ENCODE data around the gene PSMD1.

PSMD1 gene

DNA sequence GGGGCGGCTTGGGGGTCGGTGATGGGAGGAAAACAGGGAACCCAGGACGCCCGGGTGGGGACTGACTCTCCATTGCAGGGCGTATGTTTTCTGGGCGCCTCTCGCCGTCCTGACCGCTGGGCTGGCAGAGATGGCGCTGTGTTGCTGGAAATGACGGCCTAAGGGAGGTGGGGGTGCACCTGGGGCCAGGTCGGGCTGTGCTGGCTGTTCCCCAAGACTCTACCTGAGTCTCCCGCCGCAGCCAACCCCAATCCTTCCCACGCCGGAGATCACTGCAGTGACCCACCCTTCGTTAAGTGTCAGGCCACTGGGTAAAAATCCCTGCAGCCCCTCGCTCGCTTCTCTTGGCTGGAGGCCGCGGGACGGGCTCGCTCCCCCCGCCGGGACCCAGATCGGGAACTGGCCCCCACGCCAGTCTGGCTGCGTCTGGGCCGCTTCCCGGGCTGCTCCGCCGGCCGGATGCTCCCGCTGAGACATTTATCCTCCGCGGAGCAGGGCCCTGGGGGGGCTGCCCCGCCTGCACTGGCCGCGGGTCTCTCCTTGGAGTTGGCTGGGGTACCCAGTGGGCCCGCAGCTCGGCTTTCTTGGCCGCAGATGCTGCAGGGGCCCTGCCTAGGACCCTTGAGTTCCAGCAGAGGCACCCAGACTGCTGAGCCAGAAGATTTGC, 134.0 kb downstream of the PSMD1 start:
- TF ChIP-seq SIN3A (IDR thresholded peaks at IDR 0.05; ENCODE audit: borderline replicate concordance, insufficient read depth, low read length) (no peak), POLR2AphosphoS5 (IDR thresholded peaks at IDR 0.05; ENCODE audit: low read depth, low read length) (no peak), TAF1 (IDR thresholded peaks at IDR 0.05; ENCODE audit: borderline replicate concordance, insufficient read depth, low read length) (no peak)
- TF ChIP-seq, protein P1, sequence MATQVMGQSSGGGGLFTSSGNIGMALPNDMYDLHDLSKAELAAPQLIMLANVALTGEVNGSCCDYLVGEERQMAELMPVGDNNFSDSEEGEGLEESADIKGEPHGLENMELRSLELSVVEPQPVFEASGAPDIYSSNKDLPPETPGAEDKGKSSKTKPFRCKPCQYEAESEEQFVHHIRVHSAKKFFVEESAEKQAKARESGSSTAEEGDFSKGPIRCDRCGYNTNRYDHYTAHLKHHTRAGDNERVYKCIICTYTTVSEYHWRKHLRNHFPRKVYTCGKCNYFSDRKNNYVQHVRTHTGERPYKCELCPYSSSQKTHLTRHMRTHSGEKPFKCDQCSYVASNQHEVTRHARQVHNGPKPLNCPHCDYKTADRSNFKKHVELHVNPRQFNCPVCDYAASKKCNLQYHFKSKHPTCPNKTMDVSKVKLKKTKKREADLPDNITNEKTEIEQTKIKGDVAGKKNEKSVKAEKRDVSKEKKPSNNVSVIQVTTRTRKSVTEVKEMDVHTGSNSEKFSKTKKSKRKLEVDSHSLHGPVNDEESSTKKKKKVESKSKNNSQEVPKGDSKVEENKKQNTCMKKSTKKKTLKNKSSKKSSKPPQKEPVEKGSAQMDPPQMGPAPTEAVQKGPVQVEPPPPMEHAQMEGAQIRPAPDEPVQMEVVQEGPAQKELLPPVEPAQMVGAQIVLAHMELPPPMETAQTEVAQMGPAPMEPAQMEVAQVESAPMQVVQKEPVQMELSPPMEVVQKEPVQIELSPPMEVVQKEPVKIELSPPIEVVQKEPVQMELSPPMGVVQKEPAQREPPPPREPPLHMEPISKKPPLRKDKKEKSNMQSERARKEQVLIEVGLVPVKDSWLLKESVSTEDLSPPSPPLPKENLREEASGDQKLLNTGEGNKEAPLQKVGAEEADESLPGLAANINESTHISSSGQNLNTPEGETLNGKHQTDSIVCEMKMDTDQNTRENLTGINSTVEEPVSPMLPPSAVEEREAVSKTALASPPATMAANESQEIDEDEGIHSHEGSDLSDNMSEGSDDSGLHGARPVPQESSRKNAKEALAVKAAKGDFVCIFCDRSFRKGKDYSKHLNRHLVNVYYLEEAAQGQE (IDR thresholded peaks at IDR 0.05; ENCODE audit: insufficient read depth in 1 of 2, low read depth in 2 of 2, low read length in 2 of 2): no peak

DNA sequence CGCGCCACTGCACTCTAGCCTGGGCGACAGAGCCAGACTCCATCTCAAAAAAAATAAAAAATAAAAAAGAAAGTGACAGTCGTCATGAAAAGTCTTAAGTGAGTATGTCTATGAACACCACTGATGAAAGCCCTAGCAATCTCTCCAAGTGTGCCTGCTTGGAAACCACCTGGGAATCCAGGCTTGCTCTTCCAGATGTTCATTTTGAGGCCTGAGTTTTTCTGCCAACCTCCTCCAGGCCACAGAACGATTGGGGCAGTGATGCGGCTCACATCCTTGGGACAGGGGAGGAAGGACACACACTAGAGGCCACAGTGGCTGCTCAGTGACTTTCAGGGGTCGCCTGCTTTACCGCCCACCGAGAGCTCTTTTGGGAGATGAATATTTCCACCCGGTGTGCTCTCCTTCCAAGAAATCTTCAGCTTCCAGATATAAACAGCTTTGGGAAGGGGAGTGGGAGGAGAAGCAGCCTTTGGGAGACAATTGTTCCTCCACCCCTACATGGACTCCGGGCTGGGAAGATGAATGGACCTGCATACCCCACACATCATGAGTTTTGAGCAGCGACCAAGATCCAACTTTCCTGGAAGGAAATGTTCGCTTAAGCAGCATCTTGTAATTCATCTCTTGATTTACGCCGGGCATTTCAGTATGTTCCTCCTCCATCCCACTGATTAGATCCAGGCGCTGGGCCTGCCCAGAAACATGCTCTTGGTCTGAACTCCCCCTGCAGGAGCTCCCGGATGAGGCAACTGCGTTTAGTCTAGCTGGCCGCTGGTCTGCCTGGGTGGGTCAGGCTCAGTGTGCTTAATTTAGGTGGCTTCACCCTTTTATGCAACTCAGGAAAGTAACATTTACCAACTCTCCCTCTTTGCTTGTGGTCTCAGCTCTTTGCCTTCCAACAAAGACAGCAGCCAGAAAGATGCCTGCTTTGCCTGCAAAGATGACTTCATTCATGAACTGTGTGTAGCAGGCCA, 135.5 kb downstream of the PSMD1 start:
- TF ChIP-seq, protein P1 (IDR thresholded peaks at IDR 0.05; ENCODE audit: insufficient read depth in 1 of 2, low read depth in 2 of 2, low read length in 2 of 2): no peak
- TF ChIP-seq TAF1 (IDR thresholded peaks at IDR 0.05; ENCODE audit: borderline replicate concordance, insufficient read depth, low read length) (no peak), FOXP2 (optimal IDR thresholded peaks at IDR 0.05; ENCODE audit: borderline replicate concordance, extremely low read depth, extremely low read length, insufficient read depth) (no peak), POLR2AphosphoS5 (IDR thresholded peaks at IDR 0.05; ENCODE audit: low read depth, low read length) (no peak), SIN3A (IDR thresholded peaks at IDR 0.05; ENCODE audit: borderline replicate concordance, insufficient read depth, low read length) (no peak)

DNA sequence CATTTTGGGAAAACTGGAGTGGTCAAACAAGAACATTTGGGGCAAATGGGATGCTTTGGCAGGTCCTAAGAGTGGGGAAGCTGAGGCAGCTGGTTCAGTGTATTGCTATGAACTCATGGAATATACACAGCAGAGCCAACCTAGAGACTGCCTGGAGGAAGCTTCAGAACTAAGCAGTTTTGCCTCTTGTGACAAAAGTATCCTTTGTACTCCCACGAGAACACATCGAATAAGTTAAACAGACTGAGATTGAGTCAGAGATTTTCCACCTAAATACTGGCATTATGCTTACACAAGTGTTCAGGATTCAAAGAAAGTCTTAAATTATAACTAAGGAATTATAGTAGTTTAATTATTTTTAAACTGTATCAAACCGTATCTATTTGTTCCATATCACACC, 136.5 kb downstream of the PSMD1 start:
- TF ChIP-seq FOXP2 (optimal IDR thresholded peaks at IDR 0.05; ENCODE audit: borderline replicate concordance, extremely low read depth, extremely low read length, insufficient read depth) (no peak), SIN3A (IDR thresholded peaks at IDR 0.05; ENCODE audit: borderline replicate concordance, insufficient read depth, low read length) (no peak), TAF1 (IDR thresholded peaks at IDR 0.05; ENCODE audit: borderline replicate concordance, insufficient read depth, low read length) (no peak), POLR2AphosphoS5 (IDR thresholded peaks at IDR 0.05; ENCODE audit: low read depth, low read length) (no peak)
- TF ChIP-seq, protein P1 (IDR thresholded peaks at IDR 0.05; ENCODE audit: insufficient read depth in 1 of 2, low read depth in 2 of 2, low read length in 2 of 2): no peak

DNA sequence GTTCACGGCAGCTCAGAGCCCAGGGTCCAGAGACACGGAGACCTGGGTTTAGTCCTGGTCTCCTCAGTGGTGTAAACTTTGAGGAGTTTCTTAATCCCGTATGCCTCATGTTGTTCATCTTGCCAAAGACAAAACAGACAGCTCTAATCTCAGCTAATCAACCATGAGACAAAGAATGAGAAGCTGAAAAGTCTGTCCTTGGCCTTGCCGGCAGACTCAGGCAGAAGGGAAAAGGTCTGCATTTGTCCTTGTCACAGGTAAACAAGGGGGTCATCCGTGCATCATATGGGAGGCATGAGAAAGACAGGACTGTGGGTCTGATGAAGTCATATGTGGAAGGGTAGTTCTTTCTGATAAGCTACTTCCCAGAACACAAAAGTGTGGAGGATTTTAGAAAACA, 139.9 kb downstream of the PSMD1 start:
- no peak for TF ChIP-seq POLR2AphosphoS5 (IDR thresholded peaks at IDR 0.05; ENCODE audit: low read depth, low read length)
- no peak for TF ChIP-seq TAF1 (IDR thresholded peaks at IDR 0.05; ENCODE audit: borderline replicate concordance, insufficient read depth, low read length)
- no peak for TF ChIP-seq FOXP2 (optimal IDR thresholded peaks at IDR 0.05; ENCODE audit: borderline replicate concordance, extremely low read depth, extremely low read length, insufficient read depth)
- no peak for TF ChIP-seq SIN3A (IDR thresholded peaks at IDR 0.05; ENCODE audit: borderline replicate concordance, insufficient read depth, low read length)
- TF ChIP-seq, protein P1 (IDR thresholded peaks at IDR 0.05; ENCODE audit: insufficient read depth in 1 of 2, low read depth in 2 of 2, low read length in 2 of 2): no peak

Measured in PFSK-1 (cell line).